Neural cell (in vitro differentiated cells): ENCODE data around the gene ASCL1. TPM values are rescaled to one million over a fixed set of nuclear protein-coding genes. Genes with fewer than 3 reads are reported as not detected.

Source experiments
- H2AFZ ChIP-seq: fragments of 200-600, 300-800 bp; sonication (generic), shearing (Covaris generic); 2 replicates; pipeline ENCODE4 v1.6.0; 2014; ENCODE audit warnings: low read depth, mild to moderate bottlenecking, antibody characterized with exemption, low read length, moderate library complexity
- H3F3A ChIP-seq: fragments of 200-600 bp; shearing (Covaris generic); 2 replicates; pipeline ENCODE4 v1.6.1; 2016; ENCODE audit warnings: mild to moderate bottlenecking, moderate library complexity, mixed read lengths, antibody characterized with exemption, low read length; ENCODE audit not compliant: insufficient read depth, poor library complexity, severe bottlenecking
- H3K27ac ChIP-seq: fragments of 200-600, 300-800 bp; sonication (generic), shearing (Covaris generic); 2 replicates; pipeline ENCODE4 v1.5.1; 2014; ENCODE audit warnings: mild to moderate bottlenecking, low read length, moderate library complexity
- H3K27me3 ChIP-seq: fragments of 300-800, 200-600 bp; sonication (generic), shearing (Covaris generic); 2 replicates; pipeline ENCODE4 v1.6.0; 2014; ENCODE audit warnings: mild to moderate bottlenecking, low read depth, low read length, moderate library complexity; ENCODE audit not compliant: insufficient read depth
- H3K36me3 ChIP-seq: fragments of 300-800, 200-600 bp; sonication (generic), shearing (Covaris generic); 2 replicates; pipeline ENCODE4 v1.5.1; 2014; ENCODE audit warnings: mild to moderate bottlenecking, antibody characterized with exemption, low read length, moderate library complexity; ENCODE audit not compliant: insufficient read depth
- H3K4me2 ChIP-seq: fragments of 300-800, 200-600 bp; sonication (generic), shearing (Covaris generic); 2 replicates; pipeline ENCODE4 v1.6.0; 2014; ENCODE audit warnings: mild to moderate bottlenecking, low read length
- H3K4me3 ChIP-seq: fragments of 300-800, 200-600 bp; sonication (generic), shearing (Covaris generic); 2 replicates; pipeline ENCODE4 v1.5.1; 2014; ENCODE audit warnings: mild to moderate bottlenecking, low read length, moderate library complexity
- H3K79me2 ChIP-seq: fragments of 200-600 bp; shearing (Covaris generic); replicated peaks from 2 replicates; pipeline ENCODE4 v1.6.0; 2014; ENCODE audit warnings: mild to moderate bottlenecking, low read length, moderate library complexity; ENCODE audit not compliant: insufficient read depth
- H3K9ac ChIP-seq: fragments of 300-800, 200-600 bp; sonication (generic), shearing (Covaris generic); 2 replicates; pipeline ENCODE4 v1.6.1; 2016; ENCODE audit warnings: mild to moderate bottlenecking, low read length, mixed read lengths
- H3K9me2 ChIP-seq: fragments of 200-600 bp; shearing (Covaris generic); 2 replicates; pipeline ENCODE4 v1.6.1; 2016; ENCODE audit warnings: mild to moderate bottlenecking, low read length, mixed read lengths; ENCODE audit not compliant: insufficient read depth
- H3K9me3 ChIP-seq: fragments of 200-600, 300-800 bp; sonication (generic), shearing (Covaris generic); 2 replicates; pipeline ENCODE4 v1.6.1; 2016; ENCODE audit warnings: mild to moderate bottlenecking, mixed run types, low read length, moderate library complexity, mixed read lengths
- H4K20me1 ChIP-seq: fragments of 200-600 bp; shearing (Covaris generic); 2 replicates; pipeline ENCODE4 v1.6.1; 2016; ENCODE audit warnings: mild to moderate bottlenecking, mixed run types; ENCODE audit not compliant: insufficient read depth
- CTCF ChIP-seq: fragments of 450-650 bp; IDR thresholded peaks from 2 replicates; pipeline ENCODE4 v1.5.1; 2014; ENCODE audit warnings: antibody characterized with exemption, mild to moderate bottlenecking, moderate library complexity; ENCODE audit not compliant: poor library complexity, severe bottlenecking
- EP300 ChIP-seq: fragments of 450-650 bp; conservative IDR thresholded peaks from 2 replicates; pipeline ENCODE4 v1.6.1; 2014; ENCODE audit warnings: antibody characterized with exemption, mild to moderate bottlenecking, moderate library complexity; ENCODE audit not compliant: poor library complexity, severe bottlenecking
- EZH2 ChIP-seq: fragments of 200-600, 300-800 bp; shearing (Covaris generic), sonication (generic); IDR thresholded peaks from 2 replicates; pipeline ENCODE4 v1.6.1; 2014; ENCODE audit warnings: antibody characterized with exemption, low read length, borderline replicate concordance, mild to moderate bottlenecking; ENCODE audit not compliant: insufficient read depth, poor library complexity, severe bottlenecking
- MXI1 ChIP-seq: fragments of 450-650 bp; conservative IDR thresholded peaks from 2 replicates; pipeline ENCODE4 v1.6.1; 2014; ENCODE audit warnings: antibody characterized with exemption, mild to moderate bottlenecking; ENCODE audit not compliant: poor library complexity, severe bottlenecking
- POLR2AphosphoS5 ChIP-seq: IDR thresholded peaks from 2 replicates; pipeline ENCODE4 v1.6.1; 2012
- RAD21 ChIP-seq: fragments of 450-650 bp; conservative IDR thresholded peaks from 2 replicates; pipeline ENCODE4 v1.6.1; 2014; ENCODE audit warnings: antibody characterized with exemption, mild to moderate bottlenecking, moderate library complexity
- SMC3 ChIP-seq: fragments of 450-650 bp; conservative IDR thresholded peaks from 2 replicates; pipeline ENCODE4 v1.6.1; 2014; ENCODE audit warnings: antibody characterized with exemption, mild to moderate bottlenecking, moderate library complexity; ENCODE audit not compliant: poor library complexity
- TAF1 ChIP-seq: IDR thresholded peaks from 2 replicates; pipeline ENCODE4 v1.6.1; 2012; ENCODE audit warnings: low read depth
- polyA plus RNA-seq: library from polyadenylated mRNA; depleted of rRNA; stranded (reverse); fragments of >200 nt; gene quantifications from 2 replicates; pipeline ENCODE4 v1.2.3, GENCODE V29; 2014
- TF ChIP-seq, protein P1 (sequence below): IDR thresholded peaks from 2 replicates; pipeline ENCODE4 v1.6.1; 2012; ENCODE audit warnings: borderline replicate concordance

ASCL1 gene
- polyA plus RNA-seq, 1 donor from 2014 or later: 3.4 TPM

- no peak overlapping the region for H2AFZ ChIP-seq
- peaks cover 20% of the 10 kb centered on the region for H3K79me2 ChIP-seq
- H3K4me3 ChIP-seq: peak overlapping the region; percentile 90
- no peaks in the 10 kb centered on the region for H3K36me3 ChIP-seq
- no peaks in the 10 kb centered on the region for H3K9me3 ChIP-seq
- TF ChIP-seq EP300: no peak
- TF ChIP-seq RAD21: no peak
- TF ChIP-seq EZH2: no peak
- no peak for TF ChIP-seq POLR2AphosphoS5
- TF ChIP-seq MXI1: no peak
- no peak for TF ChIP-seq SMC3
- TF ChIP-seq, protein P1, sequence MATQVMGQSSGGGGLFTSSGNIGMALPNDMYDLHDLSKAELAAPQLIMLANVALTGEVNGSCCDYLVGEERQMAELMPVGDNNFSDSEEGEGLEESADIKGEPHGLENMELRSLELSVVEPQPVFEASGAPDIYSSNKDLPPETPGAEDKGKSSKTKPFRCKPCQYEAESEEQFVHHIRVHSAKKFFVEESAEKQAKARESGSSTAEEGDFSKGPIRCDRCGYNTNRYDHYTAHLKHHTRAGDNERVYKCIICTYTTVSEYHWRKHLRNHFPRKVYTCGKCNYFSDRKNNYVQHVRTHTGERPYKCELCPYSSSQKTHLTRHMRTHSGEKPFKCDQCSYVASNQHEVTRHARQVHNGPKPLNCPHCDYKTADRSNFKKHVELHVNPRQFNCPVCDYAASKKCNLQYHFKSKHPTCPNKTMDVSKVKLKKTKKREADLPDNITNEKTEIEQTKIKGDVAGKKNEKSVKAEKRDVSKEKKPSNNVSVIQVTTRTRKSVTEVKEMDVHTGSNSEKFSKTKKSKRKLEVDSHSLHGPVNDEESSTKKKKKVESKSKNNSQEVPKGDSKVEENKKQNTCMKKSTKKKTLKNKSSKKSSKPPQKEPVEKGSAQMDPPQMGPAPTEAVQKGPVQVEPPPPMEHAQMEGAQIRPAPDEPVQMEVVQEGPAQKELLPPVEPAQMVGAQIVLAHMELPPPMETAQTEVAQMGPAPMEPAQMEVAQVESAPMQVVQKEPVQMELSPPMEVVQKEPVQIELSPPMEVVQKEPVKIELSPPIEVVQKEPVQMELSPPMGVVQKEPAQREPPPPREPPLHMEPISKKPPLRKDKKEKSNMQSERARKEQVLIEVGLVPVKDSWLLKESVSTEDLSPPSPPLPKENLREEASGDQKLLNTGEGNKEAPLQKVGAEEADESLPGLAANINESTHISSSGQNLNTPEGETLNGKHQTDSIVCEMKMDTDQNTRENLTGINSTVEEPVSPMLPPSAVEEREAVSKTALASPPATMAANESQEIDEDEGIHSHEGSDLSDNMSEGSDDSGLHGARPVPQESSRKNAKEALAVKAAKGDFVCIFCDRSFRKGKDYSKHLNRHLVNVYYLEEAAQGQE: no peak
- no peak for TF ChIP-seq TAF1
- TF ChIP-seq CTCF: no peak
- H3K9me2 ChIP-seq: no peaks in the 10 kb centered on the region
- no peaks in the 10 kb centered on the region for H4K20me1 ChIP-seq
- H3F3A ChIP-seq: peaks cover 13% of the 10 kb centered on the region
- H3K27ac ChIP-seq: no peak overlapping the region
- peaks cover 47% of the 10 kb centered on the region for H3K27me3 ChIP-seq
- H3K4me2 ChIP-seq: peak overlapping the region; percentile 87
- peak overlapping the region; percentile 23 for H3K9ac ChIP-seq
Measured at GRCh38 chr12:102956738-102957327, 641 bp upstream of the ASCL1 start.

GRCh38 chr12:102958073-102958829 lies 777 bp downstream of the ASCL1 start:
- Histone ChIP-seq H3K79me2 (peaks cover 20% of the 10 kb centered on the region), H3K36me3 (no peaks in the 10 kb centered on the region), H3K4me2 (peak overlapping the region; percentile 77), H2AFZ (no peak overlapping the region), H3K9me2 (no peaks in the 10 kb centered on the region), H3K9ac (peak overlapping the region; percentile 62), H3K9me3 (no peaks in the 10 kb centered on the region), H3K4me3 (peak overlapping the region; percentile 90), H3K27ac (no peak overlapping the region), H3K27me3 (peaks cover 44% of the 10 kb centered on the region), H4K20me1 (no peaks in the 10 kb centered on the region), H3F3A (peaks cover 13% of the 10 kb centered on the region)
- no peak for TF ChIP-seq EP300
- TF ChIP-seq CTCF: no peak
- no peak for TF ChIP-seq EZH2
- TF ChIP-seq SMC3: peak; percentile 31
- peak; percentile 28 for TF ChIP-seq RAD21
- peak; percentile 56 for TF ChIP-seq MXI1
- TF ChIP-seq, protein P1: no peak
- peak; percentile 45 for TF ChIP-seq POLR2AphosphoS5
- no peak for TF ChIP-seq TAF1
